Measurements from ENCODE around the gene TUBA4A.

DNA sequence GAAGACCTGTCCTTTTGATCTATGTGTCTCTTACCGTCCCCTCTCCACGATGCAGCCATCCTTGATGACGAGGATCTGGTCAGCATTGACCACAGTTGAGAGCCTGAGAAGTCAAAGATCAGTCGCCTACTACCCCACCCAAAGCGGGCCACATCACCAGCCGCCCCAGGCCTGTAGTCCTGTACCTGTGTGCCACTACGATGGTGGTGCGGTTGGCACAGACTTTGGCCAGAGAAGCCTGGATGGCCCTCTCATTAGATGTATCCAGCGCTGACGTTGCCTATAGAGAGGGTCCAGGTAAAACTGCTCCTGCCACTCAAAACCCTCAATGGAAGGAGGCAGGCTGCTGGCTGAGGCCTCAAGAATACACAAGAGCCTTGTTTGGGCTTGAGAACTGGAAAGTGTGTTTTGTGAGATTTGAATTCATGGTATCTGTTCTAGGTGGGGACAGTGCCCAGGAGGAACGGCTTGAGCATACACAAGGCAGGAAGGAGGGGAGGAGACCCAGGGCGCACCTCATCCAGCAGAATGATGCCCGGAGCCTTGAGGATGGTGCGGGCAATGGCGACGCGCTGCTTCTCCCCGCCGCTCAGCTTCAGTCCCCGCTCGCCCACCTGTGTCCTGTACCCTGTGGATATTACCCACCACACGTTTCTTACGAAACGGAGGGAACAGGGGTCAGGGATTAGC lies 43.4 kb downstream of the TUBA4A start:
- no peak for TF ChIP-seq POLR2A (IDR thresholded peaks at IDR 0.05)
- TF ChIP-seq CTCF (IDR thresholded peaks at IDR 0.05): no peak
